Renal cortex interstitium (tissue), 15 donors: ENCODE measurements around the gene PIK3C2A. TPM values are rescaled to one million over a fixed set of nuclear protein-coding genes. Genes with fewer than 3 reads are reported as not detected.
"Not testable (repeated sequence)": the region's sequence is repeated elsewhere in the genome, so short reads cannot be mapped to it uniquely, and the experiment has no call there.

Source experiments
- DNase-seq, 11 donors: peaks; one replicate each; pipeline ENCODE4 v3.0.0-alpha.2; 2013; ENCODE audit warnings: low read depth in 9 of 11, low spot score in 4 of 11; ENCODE audit errors: extremely low read depth in 1 of 11
- long read RNA-seq, 16 experiments: transcript quantifications; one replicate each; lab custom pipeline, GENCODE V29; 2026
- polyA plus RNA-seq, 3 donors: library from polyadenylated mRNA; unstranded; fragments of 120-200 nt; gene quantifications; one replicate each; pipeline ENCODE4 v1.2.1, GENCODE V29; 2013; ENCODE audit not compliant: insufficient read length in 3 of 3

PIK3C2A gene, protein sequence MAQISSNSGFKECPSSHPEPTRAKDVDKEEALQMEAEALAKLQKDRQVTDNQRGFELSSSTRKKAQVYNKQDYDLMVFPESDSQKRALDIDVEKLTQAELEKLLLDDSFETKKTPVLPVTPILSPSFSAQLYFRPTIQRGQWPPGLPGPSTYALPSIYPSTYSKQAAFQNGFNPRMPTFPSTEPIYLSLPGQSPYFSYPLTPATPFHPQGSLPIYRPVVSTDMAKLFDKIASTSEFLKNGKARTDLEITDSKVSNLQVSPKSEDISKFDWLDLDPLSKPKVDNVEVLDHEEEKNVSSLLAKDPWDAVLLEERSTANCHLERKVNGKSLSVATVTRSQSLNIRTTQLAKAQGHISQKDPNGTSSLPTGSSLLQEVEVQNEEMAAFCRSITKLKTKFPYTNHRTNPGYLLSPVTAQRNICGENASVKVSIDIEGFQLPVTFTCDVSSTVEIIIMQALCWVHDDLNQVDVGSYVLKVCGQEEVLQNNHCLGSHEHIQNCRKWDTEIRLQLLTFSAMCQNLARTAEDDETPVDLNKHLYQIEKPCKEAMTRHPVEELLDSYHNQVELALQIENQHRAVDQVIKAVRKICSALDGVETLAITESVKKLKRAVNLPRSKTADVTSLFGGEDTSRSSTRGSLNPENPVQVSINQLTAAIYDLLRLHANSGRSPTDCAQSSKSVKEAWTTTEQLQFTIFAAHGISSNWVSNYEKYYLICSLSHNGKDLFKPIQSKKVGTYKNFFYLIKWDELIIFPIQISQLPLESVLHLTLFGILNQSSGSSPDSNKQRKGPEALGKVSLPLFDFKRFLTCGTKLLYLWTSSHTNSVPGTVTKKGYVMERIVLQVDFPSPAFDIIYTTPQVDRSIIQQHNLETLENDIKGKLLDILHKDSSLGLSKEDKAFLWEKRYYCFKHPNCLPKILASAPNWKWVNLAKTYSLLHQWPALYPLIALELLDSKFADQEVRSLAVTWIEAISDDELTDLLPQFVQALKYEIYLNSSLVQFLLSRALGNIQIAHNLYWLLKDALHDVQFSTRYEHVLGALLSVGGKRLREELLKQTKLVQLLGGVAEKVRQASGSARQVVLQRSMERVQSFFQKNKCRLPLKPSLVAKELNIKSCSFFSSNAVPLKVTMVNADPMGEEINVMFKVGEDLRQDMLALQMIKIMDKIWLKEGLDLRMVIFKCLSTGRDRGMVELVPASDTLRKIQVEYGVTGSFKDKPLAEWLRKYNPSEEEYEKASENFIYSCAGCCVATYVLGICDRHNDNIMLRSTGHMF (N-terminal part only)
- polyA plus RNA-seq: 10 to 100 TPM; 61.1 to 72.3 (median 70.8) TPM
- long read RNA-seq, donor 1: 0 reads
- long read RNA-seq, donor 2: 0 reads
- long read RNA-seq, donor 3, partial matches to known transcripts: 5 of 5 reads
- long read RNA-seq, donor 3, other reads (novel, unspliced or antisense): 0 of 5 reads
- long read RNA-seq, donor 4: 0 reads
- long read RNA-seq, donor 5: 0 reads
- long read RNA-seq, donor 6, partial matches to known transcripts: 6 of 6 reads
- long read RNA-seq, donor 6, other reads (novel, unspliced or antisense): 0 of 6 reads
- long read RNA-seq, donor 7, full-length matches to known transcripts: 1 of 1 reads
- long read RNA-seq, donor 7, partial matches to known transcripts: 0 of 1 reads
- long read RNA-seq, donor 7, other reads (novel, unspliced or antisense): 0 of 1 reads
- long read RNA-seq, donor 8, partial matches to known transcripts: 6 of 6 reads
- long read RNA-seq, donor 8, other reads (novel, unspliced or antisense): 0 of 6 reads
- long read RNA-seq, donor 9: 0 reads
- long read RNA-seq, donor 10, full-length matches to known transcripts: 1 of 1 reads
- long read RNA-seq, donor 10, partial matches to known transcripts: 0 of 1 reads
- long read RNA-seq, donor 10, other reads (novel, unspliced or antisense): 0 of 1 reads
- long read RNA-seq, donor 11, partial matches to known transcripts: 8 of 8 reads
- long read RNA-seq, donor 11, other reads (novel, unspliced or antisense): 0 of 8 reads
- long read RNA-seq, donor 12: 0 reads
- long read RNA-seq, donor 13: 0 reads
- long read RNA-seq, donor 14, full-length matches to known transcripts: 1 of 136 reads
- long read RNA-seq, donor 14, partial matches to known transcripts: 96 of 136 reads
- long read RNA-seq, donor 14, other reads (novel, unspliced or antisense): 39 of 136 reads
- long read RNA-seq, donor 15: 0 reads
- long read RNA-seq, donor 16, full-length matches to known transcripts: 1 of 28 reads
- long read RNA-seq, donor 16, partial matches to known transcripts: 27 of 28 reads
- long read RNA-seq, donor 16, other reads (novel, unspliced or antisense): 0 of 28 reads

- peak; percentile 82 to 96 (median 93) for DNase-seq
These were observed at the start of gene PIK3C2A for GRCh38 chr11:17207317-17208256. Gene PIK3C2A (minus strand): TSS chr11:17207986. CDS start chr11:17169741, 38,245 bp downstream.

GRCh38 chr11:17257196-17257595 lies 49.4 kb upstream of the PIK3C2A start:
- DNase-seq: no peak

- peak in 1 of 11 donors; percentile 4 for DNase-seq
These were observed 48.7 kb upstream of the PIK3C2A start for GRCh38 chr11:17256512-17256911.

- no peak for DNase-seq
These were observed 44.9 kb upstream of the PIK3C2A start for GRCh38 chr11:17252704-17253103.

DNA sequence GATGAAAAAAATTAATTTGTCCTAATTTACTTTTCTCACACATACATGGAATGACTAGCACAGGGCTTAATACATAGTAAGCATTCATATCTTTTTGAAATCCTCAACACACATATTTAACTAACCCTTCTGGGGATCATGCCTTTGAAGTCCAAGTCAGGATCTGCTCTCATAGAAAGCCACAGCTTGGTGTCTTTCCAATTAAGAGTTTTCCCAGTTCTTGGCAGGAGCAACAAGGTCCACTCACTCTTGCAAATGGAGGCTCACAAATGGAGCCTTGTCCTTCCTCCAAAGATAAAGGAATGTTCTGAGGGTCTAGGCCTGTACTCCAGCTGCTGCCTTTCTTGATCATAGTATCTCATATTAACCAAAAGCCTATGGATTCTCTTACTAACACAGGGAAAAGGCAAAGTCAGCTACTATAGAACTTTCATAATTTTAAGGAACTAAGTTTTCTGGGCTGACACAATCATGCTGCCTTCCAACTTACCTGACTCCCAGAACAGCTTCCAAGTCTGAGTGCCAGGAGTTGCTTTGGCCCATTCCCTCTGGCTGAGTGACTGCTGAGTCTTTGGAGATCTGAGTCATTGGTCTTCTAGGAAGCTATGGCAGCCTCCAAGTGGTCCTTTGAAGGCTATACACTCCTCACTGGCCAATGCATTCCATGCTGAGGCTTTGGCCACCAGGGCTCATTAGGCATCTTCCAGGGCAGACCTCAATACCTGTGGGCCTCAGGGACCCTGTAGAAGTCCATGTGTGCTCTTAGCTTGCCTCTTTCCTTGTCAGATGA lies 43.0 kb upstream of the PIK3C2A start:
- no peak for DNase-seq

DNA sequence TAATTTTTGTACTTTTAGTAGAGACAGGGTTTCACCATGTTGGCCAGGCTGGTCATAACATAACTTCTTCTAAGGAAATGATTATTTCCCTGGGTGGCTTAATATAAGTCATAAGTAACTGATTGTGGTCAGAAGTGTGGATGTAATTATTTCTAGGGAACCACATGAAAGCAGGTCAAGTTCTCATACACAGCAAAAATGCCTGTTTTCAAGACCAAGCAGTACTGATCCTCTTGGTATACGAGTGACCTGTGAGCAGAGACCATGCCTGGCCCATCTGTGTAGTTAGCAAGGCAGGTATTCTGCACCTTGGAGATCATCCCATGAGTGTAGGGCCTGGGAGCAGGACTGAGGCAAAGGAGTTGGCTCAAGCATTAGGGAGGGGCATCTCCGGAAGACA lies 36.3 kb upstream of the PIK3C2A start:
- DNase-seq: no peak

- DNase-seq: not testable (repeated sequence)
These were observed 35.2 kb upstream of the PIK3C2A start for GRCh38 chr11:17242954-17243353.

GRCh38 chr11:17240780-17241179 lies 33.0 kb upstream of the PIK3C2A start:
- no peak for DNase-seq

DNA sequence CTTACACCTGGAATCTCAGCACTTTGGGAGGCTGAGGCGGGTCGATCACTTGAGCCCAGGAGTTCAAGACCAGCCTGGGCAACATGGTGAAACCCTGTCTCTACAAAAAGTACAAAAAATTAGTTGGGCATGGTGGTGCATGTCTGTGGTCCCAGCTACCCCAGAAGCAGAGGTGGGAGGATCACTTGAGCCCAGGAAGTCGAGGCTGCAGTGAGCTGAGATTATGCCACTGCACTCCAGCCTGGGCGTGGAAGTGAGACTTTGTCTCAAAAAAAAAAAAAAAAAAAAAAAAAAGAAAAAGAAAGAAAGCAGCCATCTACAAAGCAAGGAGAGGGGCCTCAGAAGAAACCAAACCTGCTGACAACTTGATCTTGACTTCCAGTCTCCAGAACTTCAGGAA lies 32.1 kb upstream of the PIK3C2A start:
- DNase-seq: not testable (repeated sequence)

DNA sequence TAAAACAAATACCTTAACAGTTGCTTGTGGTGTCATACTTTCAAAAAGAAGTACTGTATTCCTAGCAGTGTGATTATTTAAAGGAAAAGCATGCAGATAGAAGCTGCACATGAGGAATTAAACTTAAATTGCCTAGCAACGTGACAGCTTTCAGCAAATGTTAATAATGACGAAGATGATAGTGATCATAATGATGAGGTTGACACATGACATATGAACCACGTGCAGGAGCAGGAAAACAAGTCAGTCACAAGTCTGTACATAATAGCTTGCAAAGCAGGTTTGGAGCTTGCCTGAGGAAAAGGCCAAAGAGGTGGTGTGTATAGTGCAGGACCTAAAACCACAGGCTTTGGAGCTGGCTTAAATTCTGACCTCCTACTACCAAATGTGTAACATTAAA lies 30.6 kb upstream of the PIK3C2A start:
- peak in 2 of 11 donors; percentile 11 to 15 for DNase-seq

DNA sequence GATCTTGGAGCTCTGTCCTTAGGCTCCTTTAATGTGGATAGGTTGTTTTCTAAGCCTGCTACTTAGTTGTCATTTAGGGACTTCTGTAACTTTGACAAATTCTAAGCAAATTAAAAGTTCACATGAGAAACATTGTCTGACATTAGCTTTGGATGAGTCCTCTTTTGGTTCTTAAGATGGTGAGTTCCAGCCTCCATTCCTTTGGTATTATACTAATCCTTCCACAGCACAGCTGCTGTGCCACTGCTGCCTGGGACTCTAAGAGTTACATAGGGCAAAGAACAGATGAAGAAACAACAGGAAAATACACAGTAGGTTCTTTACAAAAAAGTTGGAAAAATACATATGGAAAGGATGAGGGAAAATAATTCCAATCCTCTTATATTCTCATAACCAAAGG lies 25.3 kb upstream of the PIK3C2A start:
- no peak for DNase-seq

GRCh38 chr11:17230867-17231851 lies 23.4 kb upstream of the PIK3C2A start:
- DNase-seq: no peak

DNA sequence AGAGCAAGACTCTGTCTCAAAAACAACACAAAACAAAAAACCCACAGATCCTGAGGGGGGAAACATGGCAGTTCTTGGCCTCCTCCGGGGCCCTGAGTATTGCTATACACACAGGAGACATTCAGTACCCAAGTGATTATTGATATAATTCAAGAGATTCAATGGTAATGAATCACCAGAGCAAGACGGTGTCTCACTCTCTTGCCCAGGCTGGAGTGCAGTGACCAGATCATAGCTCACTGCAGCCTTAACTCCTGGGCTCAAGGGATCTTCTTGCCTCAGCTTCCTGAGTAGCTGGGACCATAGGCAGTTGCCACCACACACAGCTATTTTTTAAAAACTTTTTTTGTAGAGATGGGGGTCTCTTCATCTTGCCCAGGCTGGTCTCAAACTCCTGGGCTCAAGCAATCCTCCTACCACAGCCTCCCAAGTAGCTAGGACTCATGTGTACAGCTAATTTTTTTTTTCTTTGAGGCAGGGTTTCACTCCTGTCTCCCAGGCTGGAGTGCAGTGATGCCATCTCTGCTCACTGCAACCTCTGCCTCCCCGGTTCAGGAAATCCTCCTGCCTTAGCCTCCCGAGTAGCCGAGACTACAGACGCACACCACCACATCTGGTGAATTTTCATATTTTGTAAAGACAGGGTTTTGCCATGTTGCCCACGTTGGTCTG lies 21.8 kb upstream of the PIK3C2A start:
- no peak for DNase-seq
